EH (cell line): ENCODE results near the gene GOT2.
"Not testable (repeated sequence)": the region's sequence is repeated elsewhere in the genome, so short reads cannot be mapped to it uniquely, and the experiment has no call there.

ENCODE experiments used
- DNase-seq: peaks from one replicate; pipeline ENCODE4 v3.0.0-alpha.2; 2015; ENCODE audit warnings: low read depth

GOT2 gene

DNA sequence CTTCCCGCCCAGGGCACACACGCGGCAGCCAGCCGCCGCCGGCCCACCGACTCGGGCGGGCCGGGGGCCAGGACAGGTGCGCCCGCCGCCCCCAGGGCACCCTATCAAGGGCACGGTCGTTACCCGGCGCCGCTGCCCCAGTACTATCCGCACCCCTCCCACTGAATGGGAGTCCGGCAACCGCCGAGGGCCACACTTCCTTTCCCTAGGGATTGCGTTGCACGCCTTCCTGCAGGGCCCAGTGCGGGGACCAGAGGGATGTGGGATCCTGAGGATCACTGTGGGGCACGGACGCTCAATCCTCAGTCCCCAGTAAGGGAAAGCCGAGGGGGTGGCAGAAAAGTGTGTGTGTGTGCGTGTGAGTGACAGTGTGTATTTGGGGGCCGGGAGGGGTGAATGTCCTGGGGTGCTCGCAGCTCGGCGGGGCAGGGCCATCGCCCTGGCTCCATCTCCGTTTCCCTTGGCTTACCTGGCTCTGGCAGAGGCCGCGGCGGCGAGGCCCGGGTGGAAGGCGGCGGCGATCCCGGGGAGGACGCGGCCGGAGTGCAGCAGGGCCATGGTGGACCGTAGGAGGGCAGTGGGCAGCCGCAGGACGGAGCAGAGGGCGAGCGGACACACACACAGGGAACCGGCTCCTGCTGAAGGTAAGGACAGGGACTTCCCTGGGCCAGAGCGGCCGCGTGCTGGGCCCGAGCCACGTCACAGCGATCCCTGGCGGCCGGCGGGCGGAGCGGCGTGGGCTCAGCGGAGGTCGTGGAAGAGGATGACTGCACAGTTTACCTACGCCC is at the start of gene GOT2:
Gene GOT2 (minus strand): TSS at position 646 of the 788 bp plus-strand sequence. CDS start 88 bp downstream, at position 558.
- peak; percentile 82 for DNase-seq

DNA sequence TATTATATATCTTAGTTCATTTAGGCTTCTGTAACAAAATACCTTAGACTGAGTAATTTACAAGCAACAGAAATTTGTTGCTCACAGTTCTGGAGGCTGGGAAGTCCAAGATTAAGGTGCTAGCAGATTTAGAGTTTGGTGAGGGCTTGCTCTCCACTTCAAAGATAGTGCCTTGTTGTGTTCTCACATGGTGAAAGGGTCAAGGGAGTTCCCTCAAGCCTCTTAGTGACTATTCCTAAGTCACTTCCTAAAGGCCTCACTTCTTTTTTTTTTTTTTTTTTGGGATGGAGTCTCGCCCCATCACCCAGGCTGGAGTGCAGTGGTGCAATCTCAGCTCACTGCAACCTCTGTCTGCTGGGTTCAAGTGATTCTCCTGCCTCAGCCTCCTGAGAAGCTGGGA is 45.2 kb upstream of the GOT2 start:
- not testable (repeated sequence) for DNase-seq

DNA sequence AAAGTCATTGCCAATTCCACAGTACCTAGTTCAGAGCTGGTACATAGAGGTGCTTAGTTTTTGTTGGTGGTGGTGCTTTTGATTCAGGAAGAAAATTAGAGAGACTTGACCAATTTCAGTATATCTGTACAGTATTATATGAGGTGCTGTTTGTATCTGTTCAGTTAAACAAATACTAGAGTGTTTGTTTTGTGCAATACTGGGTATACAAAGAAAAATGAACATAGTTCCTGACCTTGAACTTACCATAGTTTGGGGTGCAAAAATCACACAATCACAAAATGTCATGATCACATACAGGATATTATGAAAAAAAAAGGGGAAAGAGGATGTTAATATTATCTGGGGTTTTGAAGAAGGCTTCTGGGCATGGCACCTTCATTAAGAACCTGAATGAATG is 39.8 kb upstream of the GOT2 start:
- no peak for DNase-seq

DNA sequence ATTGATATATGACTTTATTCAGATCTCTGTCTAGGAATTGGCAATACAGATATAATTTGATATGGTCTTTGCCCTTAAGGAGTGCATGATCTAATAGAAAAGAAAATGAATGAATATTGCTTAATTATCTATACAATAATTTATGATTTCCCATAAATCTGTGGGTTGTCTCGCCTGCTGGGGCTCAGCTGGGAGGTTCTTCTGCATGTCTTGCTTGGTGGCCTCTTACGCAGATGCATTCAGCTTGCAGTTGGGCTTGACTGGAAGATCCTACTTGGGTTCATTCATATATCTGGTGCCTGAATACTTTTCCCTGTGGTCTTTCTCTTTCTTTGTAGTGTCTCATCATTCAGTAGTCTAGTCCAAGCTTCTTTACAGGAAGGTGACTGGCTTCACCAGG is 34.0 kb upstream of the GOT2 start:
- no peak for DNase-seq

DNA sequence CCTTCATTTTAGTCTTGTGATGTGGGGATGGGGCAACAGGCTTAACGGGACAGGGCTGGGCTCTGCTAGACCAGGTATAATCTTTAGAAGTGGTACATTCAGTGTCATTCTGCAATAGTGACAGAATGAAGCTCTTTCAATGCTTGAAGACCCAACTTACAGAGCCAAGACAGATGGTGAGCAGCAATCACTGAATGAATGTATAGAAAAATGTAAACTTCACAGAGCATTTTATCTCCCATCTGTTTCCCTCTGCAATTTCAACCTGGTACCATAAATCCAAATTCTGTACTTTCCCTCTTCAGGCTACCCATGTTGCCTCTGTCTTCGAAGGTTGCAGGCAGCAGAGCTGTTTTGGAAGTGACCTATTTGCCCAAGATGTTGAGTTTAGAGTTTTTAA is 33.5 kb upstream of the GOT2 start:
- no peak for DNase-seq

DNA sequence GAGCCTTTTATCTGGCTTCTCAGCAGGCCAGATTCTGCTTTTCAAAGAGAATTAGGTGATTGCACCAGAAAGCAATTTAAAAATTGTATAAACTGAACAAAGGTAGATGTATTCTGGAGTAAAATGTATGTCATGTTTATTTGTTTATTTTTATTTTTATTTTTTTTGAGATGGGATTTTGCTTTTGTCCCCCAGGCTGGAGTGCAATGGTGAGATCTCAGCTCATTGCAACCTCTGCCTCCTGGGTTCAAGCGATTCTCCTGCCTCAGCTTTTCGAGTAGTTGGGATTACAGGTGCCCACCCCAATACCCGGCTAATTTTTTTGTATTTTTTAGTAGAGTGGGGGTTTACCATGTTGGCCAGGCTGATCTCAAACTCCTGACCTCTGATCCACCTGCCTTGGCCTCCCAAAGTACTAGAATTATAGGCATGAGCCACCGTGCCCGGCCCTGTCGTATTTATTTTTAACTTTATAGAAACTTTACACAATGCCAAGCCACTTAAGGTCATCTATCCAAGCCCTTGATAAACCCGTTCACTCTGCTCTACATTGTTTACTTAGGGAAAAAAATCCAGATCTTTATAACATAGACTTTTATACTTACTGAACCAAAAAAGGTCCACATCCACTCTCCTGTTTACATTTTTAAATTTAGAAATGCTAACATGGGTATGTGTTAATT is 22.7 kb upstream of the GOT2 start:
- no peak for DNase-seq

DNA sequence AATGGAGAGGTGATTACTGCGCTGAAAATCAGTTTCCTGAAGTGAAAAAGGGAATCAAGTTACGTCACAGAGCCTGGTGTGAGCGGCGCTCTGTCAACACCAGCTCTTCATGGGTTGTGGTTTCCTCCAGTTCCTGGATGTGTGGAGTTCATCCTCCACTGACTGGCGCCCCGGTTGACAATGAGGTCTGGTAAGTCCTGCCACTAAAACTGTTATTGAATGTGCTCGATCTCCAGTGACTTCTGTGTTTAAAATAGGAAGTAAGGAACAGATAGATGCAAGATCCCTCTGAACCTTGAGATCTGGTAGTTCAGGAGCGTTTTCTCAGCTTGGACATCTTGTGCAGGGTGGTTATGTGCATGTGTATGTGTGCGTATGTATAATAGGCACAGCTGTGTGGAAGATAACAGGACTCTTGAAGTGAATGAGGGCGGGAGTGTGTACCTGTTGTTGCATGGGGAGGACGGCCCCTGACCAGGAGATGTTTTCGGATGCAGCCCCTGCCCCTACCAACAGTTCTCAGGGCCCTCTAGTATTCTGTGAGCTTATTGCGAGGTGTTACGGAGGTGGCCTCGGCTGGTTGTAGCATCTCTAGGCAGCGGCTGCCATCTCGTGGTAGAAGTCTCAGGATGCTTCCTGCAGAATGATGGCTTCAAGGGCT is 22.0 kb upstream of the GOT2 start:
- DNase-seq, result peak; percentile 67

DNA sequence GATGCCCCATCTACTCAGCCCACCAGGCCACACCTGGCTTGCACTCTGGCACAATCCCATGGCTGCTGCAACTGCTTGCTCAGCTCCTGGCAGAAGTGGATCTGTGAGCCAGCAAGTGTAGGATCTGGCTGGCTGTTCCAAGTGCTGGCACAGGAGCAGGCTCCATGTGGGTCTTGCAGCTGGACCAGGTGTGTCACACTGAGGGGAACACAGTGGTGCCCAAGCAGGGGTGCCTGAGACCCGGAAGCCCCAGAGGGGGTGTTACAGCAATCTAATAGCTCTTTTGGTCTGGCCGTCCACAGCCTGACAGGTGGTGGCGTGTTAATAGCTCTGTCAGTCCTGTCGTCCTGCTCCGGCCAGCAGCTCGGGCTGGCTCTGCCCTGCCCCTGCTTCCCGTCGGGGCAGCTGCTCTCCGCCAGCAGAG is 19.6 kb upstream of the GOT2 start:
- DNase-seq, result no peak

DNA sequence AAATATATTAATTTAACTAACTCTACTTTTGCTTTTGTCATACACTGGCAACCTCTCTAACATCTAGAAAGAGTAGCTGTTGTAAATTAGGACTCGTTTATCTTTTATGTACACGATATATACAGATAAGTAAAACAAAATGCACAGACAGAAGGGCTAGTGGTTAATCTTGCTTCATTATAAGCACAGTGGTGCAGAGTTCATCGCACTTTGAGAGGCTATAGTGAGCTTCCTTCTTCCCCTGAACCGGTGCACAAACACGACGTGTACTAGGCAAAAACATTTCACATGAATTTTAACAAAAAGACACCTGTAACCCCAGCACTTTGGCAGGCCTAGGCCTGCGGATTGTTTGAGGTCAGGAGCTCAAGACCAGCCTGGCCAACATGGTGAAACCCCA is 10.4 kb upstream of the GOT2 start:
- no peak for DNase-seq

DNA sequence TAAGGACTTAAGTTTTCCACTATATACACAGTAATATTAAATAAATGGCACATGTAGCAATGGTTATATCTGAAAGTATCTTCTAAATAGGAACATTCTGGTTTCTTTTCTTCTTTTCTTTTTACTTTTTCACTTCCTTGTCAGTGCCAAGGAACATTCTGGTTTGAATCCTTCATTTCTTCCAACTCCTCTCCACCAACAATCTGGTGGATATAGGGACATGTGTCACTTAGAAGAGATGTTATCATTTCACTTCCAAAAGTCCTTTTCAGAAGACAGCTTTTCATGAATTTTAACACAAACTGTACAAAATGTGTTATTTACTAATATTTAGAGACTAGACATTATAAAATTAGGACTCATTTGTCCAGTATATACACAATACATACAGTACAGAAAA is 7.9 kb upstream of the GOT2 start:
- DNase-seq, result no peak

DNA sequence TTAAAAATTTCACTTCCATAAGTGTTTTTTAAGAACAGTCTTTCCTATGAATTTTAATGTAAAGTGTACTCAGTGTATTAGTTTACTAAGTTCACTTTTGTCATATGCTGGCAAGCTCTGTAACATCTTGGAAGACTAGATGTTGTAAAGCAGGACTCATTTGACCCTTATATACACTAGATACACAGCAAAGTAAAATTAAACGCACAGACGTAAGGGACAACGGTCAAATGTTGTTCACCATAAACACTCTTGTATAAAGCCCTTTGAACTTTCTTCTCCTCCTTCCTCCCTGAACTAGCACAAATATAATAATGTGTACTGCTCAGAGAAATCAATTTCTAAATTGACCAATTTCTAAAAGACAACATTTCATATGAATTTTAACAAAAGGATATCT is 7.0 kb upstream of the GOT2 start:
- no peak for DNase-seq

DNA sequence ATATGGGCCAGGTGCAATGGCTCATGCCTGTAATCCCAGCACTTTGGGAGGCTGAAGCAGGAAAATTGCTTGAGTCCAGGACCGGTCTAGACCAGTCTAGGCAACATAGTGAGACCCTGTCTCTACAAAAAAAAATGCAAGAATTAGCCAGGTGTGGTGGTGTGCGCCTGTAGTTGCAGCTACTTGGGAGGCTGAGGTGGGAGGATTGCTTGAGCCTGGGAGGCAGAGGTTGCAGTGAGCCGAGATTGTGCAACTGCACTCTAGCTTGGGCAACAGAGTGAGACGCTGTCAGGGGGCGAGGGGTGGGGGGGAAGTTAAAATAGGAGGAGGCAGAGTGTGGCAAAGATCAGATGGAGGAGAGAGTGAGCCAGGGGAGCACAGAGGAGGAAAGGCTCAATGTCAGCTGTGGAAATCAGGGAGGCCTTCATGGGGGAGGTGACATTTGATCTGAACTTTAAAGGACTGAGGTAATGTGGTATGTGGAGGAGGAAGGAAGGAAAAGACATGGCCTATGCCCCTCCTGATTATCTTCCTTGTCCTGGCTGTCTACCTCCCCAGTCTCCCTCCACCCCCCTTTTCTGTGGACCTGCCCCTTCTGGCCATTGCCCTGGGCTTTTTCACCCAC is 4.7 kb upstream of the GOT2 start:
- DNase-seq, result no peak

DNA sequence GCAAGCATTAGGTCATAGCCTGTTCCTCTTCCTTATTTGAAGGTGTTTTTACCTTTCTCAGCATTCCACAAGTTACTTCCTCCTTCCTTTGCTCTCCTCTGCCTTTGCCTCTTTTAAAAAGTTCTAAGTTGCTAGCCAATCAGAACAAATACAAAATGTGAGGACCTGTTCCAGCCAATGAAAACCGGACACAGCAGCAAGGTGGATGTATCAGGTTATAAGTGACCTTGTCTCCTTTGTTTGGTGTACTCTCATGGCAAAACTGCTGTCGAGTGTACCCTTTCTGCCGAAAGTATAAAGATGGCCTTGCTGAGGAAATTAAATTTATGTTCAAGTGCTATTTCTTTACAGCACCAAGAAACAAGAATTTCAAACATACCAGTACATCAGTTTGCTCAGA is 2.2 kb upstream of the GOT2 start:
- DNase-seq, result not testable (repeated sequence)

DNA sequence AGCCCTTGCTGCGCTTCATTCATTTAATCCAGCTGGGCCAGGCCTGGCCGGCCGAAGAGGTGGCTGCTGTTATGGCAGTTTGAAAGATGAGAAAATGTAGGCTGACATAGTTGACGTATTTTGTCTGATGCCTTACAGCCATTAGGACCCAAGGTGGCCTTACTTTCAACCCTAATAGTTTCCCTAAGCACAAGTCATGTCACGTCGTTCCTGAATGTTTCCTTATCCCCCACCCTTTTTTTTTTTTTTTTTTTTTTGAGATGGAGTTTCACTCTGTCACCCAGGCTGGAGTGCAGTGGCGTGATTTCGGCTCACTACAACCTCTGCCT is 307 bp upstream of the GOT2 start:
- DNase-seq, result no peak

DNA sequence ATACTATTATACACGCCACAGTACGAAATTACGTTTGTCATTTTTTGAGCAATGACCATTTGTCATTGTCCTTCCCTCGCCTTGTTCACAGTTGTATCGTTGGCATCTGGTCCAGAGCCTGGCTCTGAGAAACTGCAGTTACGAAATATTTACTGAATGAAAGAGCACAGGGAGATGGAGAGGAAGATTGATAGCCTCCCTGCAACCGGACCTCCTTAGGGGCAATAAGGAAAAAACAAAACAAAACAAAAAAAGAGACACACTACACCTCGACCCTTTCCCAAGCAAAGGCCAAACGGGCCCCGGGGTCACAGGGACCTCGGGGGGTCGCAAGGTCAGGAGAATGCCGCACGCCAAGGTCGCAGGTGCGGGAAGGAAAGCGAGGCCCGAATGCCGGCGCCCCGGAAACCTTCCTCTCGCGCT is 857 bp downstream of the GOT2 start:
- peak; percentile 25 for DNase-seq

DNA sequence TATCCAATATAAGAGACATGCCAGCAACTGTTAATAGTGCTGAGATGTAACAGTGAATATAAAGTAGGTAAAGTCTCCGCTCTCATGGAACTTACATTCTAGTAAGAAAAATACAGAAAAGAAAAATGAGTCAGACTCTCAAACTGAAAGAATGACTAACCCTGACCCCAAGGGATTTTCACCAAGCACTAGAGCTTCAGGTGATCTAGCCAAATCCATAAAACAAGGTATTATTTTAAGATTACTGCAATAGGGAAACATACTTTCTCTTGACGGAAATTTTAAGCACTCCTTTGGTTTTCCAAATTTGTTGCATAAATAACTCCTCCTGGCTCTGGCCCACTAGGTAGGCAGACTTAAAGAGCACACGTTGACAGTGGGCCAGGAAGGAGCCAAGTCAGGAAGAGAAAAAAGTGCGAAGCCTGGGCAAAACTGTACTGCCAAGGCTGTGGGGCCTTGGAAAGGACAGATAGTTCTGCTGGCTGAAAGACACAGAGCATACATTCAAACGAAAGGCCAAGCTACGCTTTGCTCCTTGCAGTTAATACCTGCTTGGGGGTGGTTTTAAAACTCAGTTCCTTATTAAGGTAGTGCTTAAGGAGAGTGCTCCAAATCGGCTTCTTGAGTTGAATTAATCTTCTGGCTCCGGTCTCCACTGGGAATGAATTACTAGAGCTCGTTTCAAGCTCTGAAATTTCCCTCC is 1.4 kb downstream of the GOT2 start:
- peak; percentile 24 for DNase-seq

DNA sequence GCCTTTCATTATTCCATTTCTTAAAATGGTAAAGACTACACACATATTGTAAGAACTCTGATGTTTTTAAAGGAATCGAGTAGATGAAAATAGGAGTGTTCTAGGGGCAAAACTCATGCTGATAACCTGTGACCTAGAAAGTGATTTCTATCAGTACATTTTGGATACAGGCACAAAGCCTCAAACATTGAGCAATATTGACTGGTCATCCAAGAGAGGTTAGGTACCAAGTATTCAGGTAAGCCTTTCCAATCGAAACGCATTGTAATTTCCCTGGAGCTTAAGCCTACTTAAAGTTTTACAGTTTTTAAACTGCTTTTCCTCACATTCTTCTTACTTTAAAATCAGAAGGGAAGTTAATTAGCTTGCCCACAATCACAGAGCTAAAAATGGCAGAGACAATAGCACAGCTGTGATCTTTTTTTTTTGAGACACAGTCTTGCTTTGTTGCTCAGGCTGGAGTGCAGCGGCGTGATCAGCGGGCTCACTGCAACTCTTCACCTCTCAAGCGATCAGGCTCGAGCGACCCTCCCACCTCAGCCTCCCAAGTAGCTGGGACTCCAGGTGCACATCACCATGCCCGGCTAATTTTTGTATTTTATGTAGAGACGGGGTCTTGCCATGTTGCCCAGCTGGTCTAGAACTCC is 3.3 kb downstream of the GOT2 start:
- no peak for DNase-seq

DNA sequence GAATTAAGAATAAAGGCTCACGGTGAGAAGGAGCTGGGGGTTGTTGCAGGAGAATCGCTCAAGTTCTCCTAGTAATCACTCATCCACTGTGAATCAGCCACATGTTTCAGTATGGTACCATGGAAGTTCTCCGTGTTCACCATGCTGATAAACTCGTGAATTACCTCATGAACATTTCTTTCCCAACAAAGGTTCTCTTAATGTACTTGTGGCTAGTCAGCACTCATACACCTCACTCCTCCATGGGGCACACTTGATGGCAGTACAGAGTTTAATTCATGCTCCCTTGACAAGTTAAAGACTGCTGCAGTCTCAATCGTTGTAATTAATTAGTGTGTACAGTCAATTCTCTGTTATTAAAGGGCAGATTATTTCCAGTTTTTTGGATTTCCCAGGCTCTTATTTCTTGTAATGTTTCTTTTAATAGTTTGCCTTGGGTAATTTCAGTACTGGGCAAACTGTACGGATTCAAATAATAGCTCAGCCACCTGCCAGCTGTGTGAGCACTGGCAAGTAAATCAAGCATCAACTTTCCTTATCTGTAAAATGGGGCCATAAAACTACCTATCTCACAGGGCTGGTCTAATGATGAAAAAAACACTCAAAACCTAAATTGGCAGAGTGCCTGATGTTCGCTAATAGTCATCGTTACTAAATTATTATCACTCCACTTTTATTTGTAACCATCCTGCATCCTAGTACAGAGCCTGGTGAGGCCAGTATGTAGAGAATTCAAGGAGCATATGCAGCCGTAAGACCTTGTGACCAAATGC is 6.1 kb downstream of the GOT2 start:
- no peak for DNase-seq

DNA sequence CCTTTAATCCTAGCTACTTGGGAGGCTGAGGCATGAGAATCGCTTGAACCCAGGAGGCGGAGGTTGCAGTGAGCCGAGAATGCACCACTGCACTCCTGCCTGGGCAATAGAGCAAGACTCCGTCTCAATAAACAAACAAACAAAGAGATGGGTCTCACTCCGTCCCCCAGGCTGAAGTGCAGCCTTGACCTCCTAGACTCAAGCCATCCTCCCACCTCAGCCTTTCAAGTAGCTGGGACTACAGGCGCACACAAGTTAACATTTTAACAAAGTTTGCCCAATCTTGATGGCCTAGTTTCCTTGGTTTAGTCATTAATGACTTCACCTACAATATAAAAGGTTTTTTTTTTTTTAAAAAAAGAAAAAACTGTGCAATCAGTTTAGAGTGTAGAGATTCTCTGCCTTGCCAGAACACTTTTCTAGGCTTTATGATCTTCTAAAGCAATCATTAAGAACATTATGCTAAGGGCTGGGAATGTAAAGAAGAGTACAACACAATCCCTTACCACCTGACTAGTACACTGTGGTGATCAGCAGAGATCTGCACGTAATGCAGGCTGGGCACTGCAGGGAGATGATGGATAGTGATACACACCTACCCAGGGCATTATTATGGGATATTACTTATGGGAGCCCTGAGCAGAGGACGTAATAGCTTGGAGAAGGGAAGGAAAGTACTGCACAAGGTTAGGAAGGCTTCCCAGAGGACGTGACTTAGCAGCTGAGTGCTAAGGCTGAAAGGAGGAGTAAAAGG is 6.9 kb downstream of the GOT2 start:
- DNase-seq, result no peak

DNA sequence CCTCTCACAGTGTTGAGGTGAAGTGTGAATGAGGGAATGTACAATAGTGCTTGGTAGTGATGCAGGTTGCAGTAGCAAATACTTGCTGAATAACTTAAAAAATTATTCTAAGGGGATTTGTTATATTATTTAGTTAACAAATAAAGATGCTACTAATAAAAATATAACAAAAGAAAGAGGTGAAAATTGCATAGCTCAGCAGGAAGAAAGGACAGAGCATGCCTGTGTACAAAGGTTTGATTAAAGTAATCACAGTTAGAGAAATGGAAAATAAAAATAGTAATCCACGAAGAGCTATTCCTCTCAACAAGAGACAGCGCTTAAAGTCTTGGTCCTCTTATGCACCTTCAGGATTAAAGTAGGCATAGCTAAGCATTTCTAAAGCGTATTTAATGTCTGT is 11.0 kb downstream of the GOT2 start:
- DNase-seq, result no peak
